HepG2 (cell line): ENCODE measurements around the gene ZGRF1. TPM values are rescaled to one million over a fixed set of nuclear protein-coding genes. Genes with fewer than 3 reads are reported as not detected.

Experiments
- ARHGAP35 ChIP-seq: sonication (generic); formaldehyde crosslinking; IDR thresholded peaks from 2 replicates; pipeline ENCODE4 v1.9.0; 2022; ENCODE audit warnings: mild to moderate bottlenecking, inconsistent platforms, moderate library complexity, missing genetic modification reagents, borderline replicate concordance
- ELF1 ChIP-seq: sonication (generic); formaldehyde crosslinking; IDR thresholded peaks from 2 replicates; pipeline ENCODE4 v1.4.0; 2020; ENCODE audit warnings: missing genetic modification reagents
- GPBP1L1 ChIP-seq: sonication (generic); formaldehyde crosslinking; IDR thresholded peaks from 2 replicates; pipeline ENCODE4 v1.5.0; 2020; ENCODE audit warnings: mild to moderate bottlenecking, missing genetic modification reagents
- HOXD1 ChIP-seq: sonication (generic); formaldehyde crosslinking; IDR thresholded peaks from 2 replicates; pipeline ENCODE4 v1.5.0; 2020; ENCODE audit warnings: missing genetic modification reagents
- ISX ChIP-seq: sonication (generic); formaldehyde crosslinking; conservative IDR thresholded peaks from 2 replicates; pipeline ENCODE4 v1.5.0; 2020; ENCODE audit warnings: missing genetic modification reagents
- KDM3A ChIP-seq: IDR thresholded peaks from 2 replicates; pipeline ENCODE4 v1.6.1; 2018; ENCODE audit warnings: low read depth, missing compliant biosample characterization
- KLF9 ChIP-seq: IDR thresholded peaks from 2 replicates; pipeline ENCODE4 v1.6.1; 2016; ENCODE audit warnings: low read depth
- MBD4 ChIP-seq: IDR thresholded peaks from 2 replicates; pipeline ENCODE4 v1.6.1; 2012; ENCODE audit warnings: low read length, inconsistent platforms, borderline replicate concordance
- MXI1 ChIP-seq: IDR thresholded peaks from 3 replicates; pipeline ENCODE4 v1.6.1; 2012; ENCODE audit warnings: low read depth, low read length, inconsistent platforms, borderline replicate concordance
- RFX3 ChIP-seq: IDR thresholded peaks from 2 replicates; pipeline ENCODE4 v1.6.1; 2016; ENCODE audit warnings: missing biosample characterization, missing genetic modification reagents
- SALL1 ChIP-seq: sonication (generic); formaldehyde crosslinking; IDR thresholded peaks from 2 replicates; pipeline ENCODE4 v1.8.0; 2022; ENCODE audit warnings: mild to moderate bottlenecking, missing genetic modification reagents
- TRIM24 ChIP-seq: sonication (generic); formaldehyde crosslinking; IDR thresholded peaks from 2 replicates; pipeline ENCODE4 v1.8.0; 2022; ENCODE audit warnings: mild to moderate bottlenecking, missing genetic modification reagents
- ZBTB38 ChIP-seq: sonication (generic); formaldehyde crosslinking; IDR thresholded peaks from 2 replicates; pipeline ENCODE4 v1.5.1; 2020; ENCODE audit warnings: mild to moderate bottlenecking, missing genetic modification reagents
- ZFP37 ChIP-seq: sonication (generic); formaldehyde crosslinking; IDR thresholded peaks from 2 replicates; pipeline ENCODE4 v1.4.0; 2020; ENCODE audit warnings: missing genetic modification reagents, borderline replicate concordance
- ZNF343 ChIP-seq: sonication (generic); formaldehyde crosslinking; IDR thresholded peaks from 2 replicates; pipeline ENCODE4 v1.4.0; 2020; ENCODE audit warnings: mild to moderate bottlenecking, missing genetic modification reagents
- ZNF629 ChIP-seq: sonication (generic); formaldehyde crosslinking; conservative IDR thresholded peaks from 2 replicates; pipeline ENCODE4 v1.5.0; 2020; ENCODE audit warnings: missing genetic modification reagents
- ZNF772 ChIP-seq: sonication (generic); formaldehyde crosslinking; IDR thresholded peaks from 2 replicates; pipeline ENCODE4 v1.5.0; 2020; ENCODE audit warnings: mild to moderate bottlenecking, missing genetic modification reagents
- ZSCAN12 ChIP-seq: sonication (generic); formaldehyde crosslinking; IDR thresholded peaks from 2 replicates; pipeline ENCODE4 v1.9.0; 2021; ENCODE audit warnings: mild to moderate bottlenecking, missing genetic modification reagents
- polyA plus RNA-seq, 8 experiments: library from polyadenylated mRNA; depleted of rRNA in 3 of 8; stranded (reverse) in 7 of 8; unstranded in 1 of 8; fragments of >200 nt; fragmentation: Illumina TruSeq in 4 of 8; extraction: Trizol in 4 of 8; gene quantifications; 2 replicates each; pipeline versions ENCODE4 v1.2.1 to v1.2.3, GENCODE V29; 2011 to 2016; ENCODE audit warnings: low read depth in 4 of 8, missing spikeins in 1 of 8, mixed read lengths in 1 of 8; ENCODE audit not compliant: insufficient read depth in 1 of 8
- total RNA-seq, 5 experiments: library from RNA; depleted of rRNA; stranded (reverse); fragments of >200 nt; fragmentation: Illumina TruSeq; extraction: Trizol; gene quantifications; 2 replicates each; pipeline ENCODE4 v1.2.3, GENCODE V29; 2016; ENCODE audit warnings: low read depth in 1 of 5
- TF ChIP-seq, protein P1 (sequence below): fragments of 450-650 bp; IDR thresholded peaks from 2 replicates; pipeline ENCODE4 v1.6.1; 2016
- TF ChIP-seq, protein P2 (sequence below): sonication (generic); formaldehyde crosslinking; conservative IDR thresholded peaks from 2 replicates; pipeline ENCODE4 v1.4.0; 2020; ENCODE audit warnings: missing genetic modification reagents
- TF ChIP-seq, protein P3 (sequence below): sonication (generic); formaldehyde crosslinking; IDR thresholded peaks from 2 replicates; pipeline ENCODE4 v1.4.0; 2020; ENCODE audit warnings: low read depth, missing genetic modification reagents
- TF ChIP-seq, protein P4 (sequence below): sonication (generic); formaldehyde crosslinking; IDR thresholded peaks from 2 replicates; pipeline ENCODE4 v1.5.0; 2020; ENCODE audit warnings: missing genetic modification reagents, mild to moderate bottlenecking, borderline replicate concordance

ZGRF1 gene
- total and polyA plus RNA-seq, 2 of the 13 experiments (the other 11 are each of a cell fraction or from before 2014, with no cell fraction given), result 8.6 to 15.9 TPM

- TF ChIP-seq, protein P1, sequence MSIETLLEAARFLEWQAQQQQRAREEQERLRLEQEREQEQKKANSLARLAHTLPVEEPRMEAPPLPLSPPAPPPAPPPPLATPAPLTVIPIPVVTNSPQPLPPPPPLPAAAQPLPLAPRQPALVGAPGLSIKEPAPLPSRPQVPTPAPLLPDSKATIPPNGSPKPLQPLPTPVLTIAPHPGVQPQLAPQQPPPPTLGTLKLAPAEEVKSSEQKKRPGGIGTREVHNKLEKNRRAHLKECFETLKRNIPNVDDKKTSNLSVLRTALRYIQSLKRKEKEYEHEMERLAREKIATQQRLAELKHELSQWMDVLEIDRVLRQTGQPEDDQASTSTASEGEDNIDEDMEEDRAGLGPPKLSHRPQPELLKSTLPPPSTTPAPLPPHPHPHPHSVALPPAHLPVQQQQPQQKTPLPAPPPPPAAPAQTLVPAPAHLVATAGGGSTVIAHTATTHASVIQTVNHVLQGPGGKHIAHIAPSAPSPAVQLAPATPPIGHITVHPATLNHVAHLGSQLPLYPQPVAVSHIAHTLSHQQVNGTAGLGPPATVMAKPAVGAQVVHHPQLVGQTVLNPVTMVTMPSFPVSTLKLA, result no peak
- no peak for TF ChIP-seq ZSCAN12
- TF ChIP-seq, protein P2, sequence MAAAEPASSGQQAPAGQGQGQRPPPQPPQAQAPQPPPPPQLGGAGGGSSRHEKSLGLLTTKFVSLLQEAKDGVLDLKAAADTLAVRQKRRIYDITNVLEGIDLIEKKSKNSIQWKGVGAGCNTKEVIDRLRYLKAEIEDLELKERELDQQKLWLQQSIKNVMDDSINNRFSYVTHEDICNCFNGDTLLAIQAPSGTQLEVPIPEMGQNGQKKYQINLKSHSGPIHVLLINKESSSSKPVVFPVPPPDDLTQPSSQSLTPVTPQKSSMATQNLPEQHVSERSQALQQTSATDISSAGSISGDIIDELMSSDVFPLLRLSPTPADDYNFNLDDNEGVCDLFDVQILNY (CRISPR knock-in tag), result no peak
- TF ChIP-seq MBD4, result no peak
- no peak for TF ChIP-seq ZNF772 (CRISPR knock-in tag)
- TF ChIP-seq, protein P3, sequence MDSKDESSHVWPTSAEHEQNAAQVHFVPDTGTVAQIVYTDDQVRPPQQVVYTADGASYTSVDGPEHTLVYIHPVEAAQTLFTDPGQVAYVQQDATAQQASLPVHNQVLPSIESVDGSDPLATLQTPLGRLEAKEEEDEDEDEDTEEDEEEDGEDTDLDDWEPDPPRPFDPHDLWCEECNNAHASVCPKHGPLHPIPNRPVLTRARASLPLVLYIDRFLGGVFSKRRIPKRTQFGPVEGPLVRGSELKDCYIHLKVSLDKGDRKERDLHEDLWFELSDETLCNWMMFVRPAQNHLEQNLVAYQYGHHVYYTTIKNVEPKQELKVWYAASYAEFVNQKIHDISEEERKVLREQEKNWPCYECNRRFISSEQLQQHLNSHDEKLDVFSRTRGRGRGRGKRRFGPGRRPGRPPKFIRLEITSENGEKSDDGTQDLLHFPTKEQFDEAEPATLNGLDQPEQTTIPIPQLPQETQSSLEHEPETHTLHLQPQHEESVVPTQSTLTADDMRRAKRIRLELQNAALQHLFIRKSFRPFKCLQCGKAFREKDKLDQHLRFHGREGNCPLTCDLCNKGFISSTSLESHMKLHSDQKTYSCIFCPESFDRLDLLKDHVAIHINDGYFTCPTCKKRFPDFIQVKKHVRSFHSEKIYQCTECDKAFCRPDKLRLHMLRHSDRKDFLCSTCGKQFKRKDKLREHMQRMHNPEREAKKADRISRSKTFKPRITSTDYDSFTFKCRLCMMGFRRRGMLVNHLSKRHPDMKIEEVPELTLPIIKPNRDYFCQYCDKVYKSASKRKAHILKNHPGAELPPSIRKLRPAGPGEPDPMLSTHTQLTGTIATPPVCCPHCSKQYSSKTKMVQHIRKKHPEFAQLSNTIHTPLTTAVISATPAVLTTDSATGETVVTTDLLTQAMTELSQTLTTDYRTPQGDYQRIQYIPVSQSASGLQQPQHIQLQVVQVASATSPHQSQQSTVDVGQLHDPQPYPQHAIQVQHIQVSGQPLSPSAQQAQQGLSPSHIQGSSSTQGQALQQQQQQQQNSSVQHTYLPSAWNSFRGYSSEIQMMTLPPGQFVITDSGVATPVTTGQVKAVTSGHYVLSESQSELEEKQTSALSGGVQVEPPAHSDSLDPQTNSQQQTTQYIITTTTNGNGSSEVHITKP (CRISPR knock-in tag), result no peak
- TF ChIP-seq ZNF343, result no peak
- TF ChIP-seq ELF1 (CRISPR knock-in tag), result no peak
- no peak for TF ChIP-seq HOXD1 (CRISPR knock-in tag)
- peak; percentile 49; the same call in 1 of the 2 replicates for TF ChIP-seq SALL1 (CRISPR knock-in tag)
- no peak for TF ChIP-seq TRIM24 (CRISPR knock-in tag)
- no peak for TF ChIP-seq ISX (CRISPR knock-in tag)
- TF ChIP-seq, protein P4, sequence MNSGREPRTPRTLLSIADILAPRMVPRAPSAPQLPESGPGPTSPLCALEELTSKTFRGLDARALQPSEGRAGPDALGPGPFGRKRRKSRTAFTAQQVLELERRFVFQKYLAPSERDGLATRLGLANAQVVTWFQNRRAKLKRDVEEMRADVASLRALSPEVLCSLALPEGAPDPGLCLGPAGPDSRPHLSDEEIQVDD (CRISPR knock-in tag), result no peak
- TF ChIP-seq KLF9, result no peak
- TF ChIP-seq ZBTB38 (CRISPR knock-in tag), result no peak
- TF ChIP-seq ZFP37, result no peak
- TF ChIP-seq RFX3, result no peak
- no peak for TF ChIP-seq MXI1
- no peak for TF ChIP-seq GPBP1L1 (CRISPR knock-in tag)
- TF ChIP-seq ZNF629, result no peak
- TF ChIP-seq KDM3A (CRISPR knock-in tag), result no peak
- no peak for TF ChIP-seq ARHGAP35 (CRISPR knock-in tag)
Measured at GRCh38 chr4:112523764-112524505, 112.8 kb downstream of the ZGRF1 start (continued).
